GM18951 (cell line): Measurements from ENCODE around the gene ZNF280A.
"Not testable (repeated sequence)": the region's sequence is repeated elsewhere in the genome, so short reads cannot be mapped to it uniquely, and the experiment has no call there.

Experiments
- POLR2A ChIP-seq: IDR thresholded peaks from 4 replicates; pipeline ENCODE4 v1.6.1; 2011; ENCODE audit warnings: mild to moderate bottlenecking; ENCODE audit not compliant: insufficient read length, insufficient read depth; ENCODE audit errors: extremely low read depth
- in situ Hi-C: fragments of 300-500 bp; cut with MboI; formaldehyde crosslinking; loops from one replicate; pipeline ENCODE4 v1.12.0; 2022; ENCODE audit warnings: low sequenced_read_pairs, mixed read lengths, inconsistent platforms; ENCODE audit not compliant: unreplicated experiment

The ZNF280A gene

GRCh38 chr22:22513619-22514018 lies 6.5 kb downstream of the ZNF280A start:
- in situ Hi-C loops: no loop called here
- no peak for TF ChIP-seq POLR2A

GRCh38 chr22:22512951-22513350 lies 7.1 kb downstream of the ZNF280A start:
- TF ChIP-seq POLR2A: no peak
- in situ Hi-C loops: no loop called here

GRCh38 chr22:22510833-22511232 lies 9.2 kb downstream of the ZNF280A start:
- in situ Hi-C loops: not testable (repeated sequence)

- in situ Hi-C loops: not testable (repeated sequence)
Measured at GRCh38 chr22:22509912-22510311, 10.2 kb downstream of the ZNF280A start.

GRCh38 chr22:22508274-22509176 lies 11.5 kb downstream of the ZNF280A start, which contains the start of gene ZNF280B:
TSS of gene ZNF280B (minus strand) at chr22:22508742. CDS start at chr22:22489398, 19,344 bp downstream.
- in situ Hi-C loops: no loop called here

GRCh38 chr22:22507743-22508273 lies 12.3 kb downstream of the ZNF280A start:
- in situ Hi-C loops: no loop called here
- no peak for TF ChIP-seq POLR2A

More at GRCh38 chr22:22508274-22509176, 11.5 kb downstream of the ZNF280A start, which contains the start of gene ZNF280B:
- peak; percentile 60 for TF ChIP-seq POLR2A

GRCh38 chr22:22506736-22507135 lies 13.3 kb downstream of the ZNF280A start:
- in situ Hi-C loops: no loop called here
- TF ChIP-seq POLR2A: no peak

- no peak for TF ChIP-seq POLR2A
- in situ Hi-C loops: no loop called here
Measured at GRCh38 chr22:22498267-22498666, 21.8 kb downstream of the ZNF280A start.

GRCh38 chr22:22491589-22491988 lies 28.5 kb downstream of the ZNF280A start:
- in situ Hi-C loops: not testable (repeated sequence)

- in situ Hi-C loops: no loop called here
- no peak for TF ChIP-seq POLR2A
Measured at GRCh38 chr22:22488736-22489135, 31.3 kb downstream of the ZNF280A start.

GRCh38 chr22:22487869-22488597 lies 32.0 kb downstream of the ZNF280A start:
- in situ Hi-C loops: no loop called here
- TF ChIP-seq POLR2A: no peak

GRCh38 chr22:22487059-22487458 lies 33.0 kb downstream of the ZNF280A start:
- TF ChIP-seq POLR2A: no peak
- in situ Hi-C loops: no loop called here

- TF ChIP-seq POLR2A: no peak
- in situ Hi-C loops: no loop called here
Measured at GRCh38 chr22:22486132-22486899, 33.8 kb downstream of the ZNF280A start.

- no peak for TF ChIP-seq POLR2A
- in situ Hi-C loops: no loop called here
Measured at GRCh38 chr22:22485524-22485923, 34.5 kb downstream of the ZNF280A start.
